G401 (cell line): ENCODE results near the gene SPOCK3. TPM values are rescaled to one million over a fixed set of nuclear protein-coding genes. Genes with fewer than 3 reads are reported as not detected.
A peak's percentile ranks its signal among the peaks of the same experiment; 100 is the strongest.

Experiments used
- DNase-seq: peaks from one replicate; pipeline ENCODE4 v3.0.0-alpha.2; 2015; ENCODE audit warnings: low spot score
- in situ Hi-C: cut with HindIII; loops from 2 replicates; pipeline ENCODE4 v1.10.0; 2016; ENCODE audit warnings: low sequenced_read_pairs, mixed read lengths
- total RNA-seq: library from RNA; depleted of rRNA; stranded (reverse); fragments of >200 nt; shearing (Covaris generic); gene quantifications from 2 replicates; pipeline ENCODE4 v1.2.3, GENCODE V29; 2014

The SPOCK3 gene
- total RNA-seq, 1 experiment from 2014 or later = not detected

GRCh38 chr4:167183036-167183435 is 51.3 kb downstream of the SPOCK3 start:
- in situ Hi-C loops = no loop called here
- no peak for DNase-seq

GRCh38 chr4:167177925-167178324 is 56.4 kb downstream of the SPOCK3 start:
- in situ Hi-C loops = no loop called here
- no peak for DNase-seq

GRCh38 chr4:167176723-167177367 is 57.4 kb downstream of the SPOCK3 start:
- in situ Hi-C loops = no loop called here
- no peak for DNase-seq

- DNase-seq = no peak
- in situ Hi-C loops = no loop called here
These were observed 62.4 kb downstream of the SPOCK3 start for GRCh38 chr4:167171928-167172327.

- in situ Hi-C loops = no loop called here
These were observed 65.7 kb downstream of the SPOCK3 start for GRCh38 chr4:167168611-167169010.

GRCh38 chr4:167150587-167150986 is 83.7 kb downstream of the SPOCK3 start:
- in situ Hi-C loops = no loop called here
- no peak for DNase-seq

More at GRCh38 chr4:167168611-167169010, 65.7 kb downstream of the SPOCK3 start:
- DNase-seq = no peak

GRCh38 chr4:167144605-167145004 is 89.7 kb downstream of the SPOCK3 start:
- in situ Hi-C loops = no loop called here
- no peak for DNase-seq

GRCh38 chr4:167143018-167143417 is 91.3 kb downstream of the SPOCK3 start:
- no peak for DNase-seq
- in situ Hi-C loops = no loop called here

- no peak for DNase-seq
- in situ Hi-C loops = no loop called here
These were observed 98.0 kb downstream of the SPOCK3 start for GRCh38 chr4:167136270-167136669.

GRCh38 chr4:167129146-167129545 is 105.1 kb downstream of the SPOCK3 start:
- no peak for DNase-seq
- in situ Hi-C loops = no loop called here

- no peak for DNase-seq
- in situ Hi-C loops = no loop called here
These were observed 114.9 kb downstream of the SPOCK3 start for GRCh38 chr4:167119392-167119791.

- no peak for DNase-seq
- in situ Hi-C loops = no loop called here
These were observed 117.0 kb downstream of the SPOCK3 start for GRCh38 chr4:167117273-167117672.

GRCh38 chr4:167114416-167114971 is 119.8 kb downstream of the SPOCK3 start:
- no peak for DNase-seq
- in situ Hi-C loops = no loop called here

- no peak for DNase-seq
- in situ Hi-C loops = no loop called here
These were observed 122.7 kb downstream of the SPOCK3 start for GRCh38 chr4:167111622-167112021.

- in situ Hi-C loops = no loop called here
- DNase-seq = no peak
These were observed 123.2 kb downstream of the SPOCK3 start for GRCh38 chr4:167111092-167111491.

- no peak for DNase-seq
- in situ Hi-C loops = no loop called here
These were observed 124.4 kb downstream of the SPOCK3 start for GRCh38 chr4:167109859-167110258.

- no peak for DNase-seq
- in situ Hi-C loops = no loop called here
These were observed 128.4 kb downstream of the SPOCK3 start for GRCh38 chr4:167105857-167106256.

- DNase-seq = no peak
- in situ Hi-C loops = no loop called here
These were observed 131.8 kb downstream of the SPOCK3 start for GRCh38 chr4:167102475-167102874.

GRCh38 chr4:167101035-167101434 is 133.3 kb downstream of the SPOCK3 start:
- in situ Hi-C loops = no loop called here
- DNase-seq = no peak

- peak; percentile 17 for DNase-seq
- in situ Hi-C loops = no loop called here
These were observed 134.2 kb downstream of the SPOCK3 start for GRCh38 chr4:167100120-167100519.

GRCh38 chr4:167088115-167088514 is 146.2 kb downstream of the SPOCK3 start:
- in situ Hi-C loops = no loop called here

More at GRCh38 chr4:167088115-167088514, 146.2 kb downstream of the SPOCK3 start:
- DNase-seq = no peak
